ENCODE measurements around the gene A2ML1.

Gene A2ML1

GRCh38 chr12:8823565-8824300 lies 1.3 kb downstream of the A2ML1 start:
- Mint-ChIP-seq H3K36me3 (ENCODE audit: insufficient read depth) (no peaks in the 10 kb centered on the region), H3K4me1 (ENCODE audit: low read depth in 2 of 2) (no peaks in the 10 kb centered on the region), H3K9me3 (no peaks in the 10 kb centered on the region), H3K27me3 (peaks cover 18 to 33% of the 10 kb centered on the region in 2 donors), H3K4me3 (no peak overlapping the region), H3K27ac (no peak overlapping the region)
- DNase-seq (no peak), ATAC-seq (replicated peaks) (no peak)

DNA sequence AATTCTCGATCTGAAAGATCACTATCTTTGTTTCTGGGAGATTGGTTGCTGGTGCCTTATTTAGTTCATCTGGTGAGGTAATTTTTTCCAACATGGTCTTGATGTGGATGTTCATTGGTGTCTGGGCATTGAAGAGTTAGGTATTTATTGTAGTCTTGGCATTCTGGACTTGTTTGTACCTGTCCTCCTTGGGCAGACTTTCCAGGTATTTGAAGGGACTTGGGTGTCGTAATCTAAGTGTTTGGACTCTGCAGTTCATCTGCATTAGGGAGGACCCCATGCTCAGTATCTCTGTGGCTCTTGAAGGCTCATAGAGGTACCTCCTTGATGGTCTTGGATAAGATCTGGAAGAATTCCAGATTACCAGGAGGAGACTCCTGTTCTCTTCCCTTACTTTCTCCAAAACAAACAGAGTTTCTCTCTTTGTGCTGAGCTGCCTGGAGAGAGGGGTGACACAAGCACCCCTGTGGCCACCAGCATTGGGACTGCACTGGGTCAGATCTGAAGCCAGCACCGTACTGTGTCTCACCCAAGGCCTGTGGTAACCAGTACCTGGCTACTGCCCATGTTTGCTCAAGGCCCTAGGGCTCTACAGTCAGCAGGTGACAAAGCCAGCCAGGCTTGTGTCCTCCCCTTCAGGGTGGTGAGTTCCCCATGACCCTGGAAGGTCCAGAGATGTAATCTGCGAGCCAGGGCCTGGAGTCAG lies 5.3 kb downstream of the A2ML1 start:
- no peak for DNase-seq

DNA sequence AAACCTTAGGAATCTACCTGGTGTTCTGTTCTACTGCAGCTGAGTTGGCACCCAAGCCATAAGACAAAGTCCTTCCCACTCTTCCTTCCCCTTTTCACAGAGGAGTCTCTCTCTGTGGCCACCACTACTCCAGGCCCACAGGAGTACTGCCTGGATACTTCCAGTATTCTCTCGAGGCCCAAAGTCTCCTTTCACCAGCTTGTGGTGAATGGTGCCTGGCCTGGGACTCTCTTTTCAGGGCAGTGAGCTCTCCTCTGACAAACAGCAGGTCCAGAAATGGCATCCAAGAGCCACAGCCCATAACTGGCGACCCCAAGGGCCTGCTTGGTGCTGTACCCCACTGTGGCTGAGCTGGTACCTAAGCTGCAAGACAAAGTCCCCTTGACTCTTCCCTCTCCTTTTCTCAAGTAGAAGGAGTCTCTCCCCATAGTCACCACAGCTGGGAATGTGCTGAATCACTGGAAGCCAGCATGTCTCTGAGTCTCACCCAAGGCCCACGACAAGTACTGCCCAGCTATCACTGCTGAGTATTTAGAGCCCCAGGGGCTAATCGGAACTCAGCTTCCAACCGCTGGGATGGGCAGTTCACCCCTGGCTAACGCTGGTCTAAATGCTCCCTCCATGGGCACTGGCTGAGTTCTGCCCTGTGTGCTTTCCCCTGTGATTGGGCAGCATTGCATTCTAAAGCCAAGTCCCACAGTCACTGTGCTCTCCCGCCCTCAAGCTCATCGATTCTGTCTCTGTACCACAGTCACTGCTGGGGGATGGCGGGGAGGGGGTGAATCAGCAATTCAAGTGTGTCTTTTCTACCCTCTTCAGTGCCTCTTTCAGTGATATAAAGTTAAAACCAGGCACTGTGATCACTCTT lies 6.1 kb downstream of the A2ML1 start:
- Mint-ChIP-seq H3K9me3 (no peaks in the 10 kb centered on the region), H3K36me3 (ENCODE audit: insufficient read depth) (no peaks in the 10 kb centered on the region), H3K4me1 (ENCODE audit: low read depth in 2 of 2) (no peaks in the 10 kb centered on the region), H3K27me3 (peaks cover 30 to 52% of the 10 kb centered on the region in 2 donors), H3K27ac (no peak overlapping the region), H3K4me3 (no peak overlapping the region)
- no peak for ATAC-seq (replicated peaks)
- no peak for DNase-seq

More for the DNA sequence above, 5.3 kb downstream of the A2ML1 start:
- Mint-ChIP-seq H3K27me3 (peaks cover 24 to 48% of the 10 kb centered on the region in 2 donors), H3K4me3 (no peak overlapping the region), H3K4me1 (ENCODE audit: low read depth in 2 of 2) (no peaks in the 10 kb centered on the region), H3K9me3 (no peaks in the 10 kb centered on the region), H3K36me3 (ENCODE audit: insufficient read depth) (no peaks in the 10 kb centered on the region), H3K27ac (no peak overlapping the region)
- no peak for ATAC-seq (replicated peaks)

GRCh38 chr12:8829125-8829518 lies 6.7 kb downstream of the A2ML1 start:
- Mint-ChIP-seq H3K4me1 (ENCODE audit: low read depth in 2 of 2) (no peaks in the 10 kb centered on the region), H3K27me3 (peaks cover 37 to 49% of the 10 kb centered on the region in 2 donors), H3K36me3 (ENCODE audit: insufficient read depth) (no peaks in the 10 kb centered on the region), H3K4me3 (no peak overlapping the region), H3K27ac (no peak overlapping the region), H3K9me3 (no peaks in the 10 kb centered on the region)
- DNase-seq (no peak), ATAC-seq (replicated peaks) (no peak)

- no peak for DNase-seq
- H3K4me1 Mint-ChIP-seq (ENCODE audit: low read depth in 2 of 2): no peaks in the 10 kb centered on the region
- H3K27ac Mint-ChIP-seq: no peak overlapping the region
- no peak overlapping the region for H3K4me3 Mint-ChIP-seq
- peaks cover 41 to 48% of the 10 kb centered on the region in 2 donors for H3K27me3 Mint-ChIP-seq
- H3K9me3 Mint-ChIP-seq: no peaks in the 10 kb centered on the region
- ATAC-seq (replicated peaks): no peak
- H3K36me3 Mint-ChIP-seq (ENCODE audit: insufficient read depth): no peaks in the 10 kb centered on the region
Measured at GRCh38 chr12:8829621-8830020, 7.2 kb downstream of the A2ML1 start.

DNA sequence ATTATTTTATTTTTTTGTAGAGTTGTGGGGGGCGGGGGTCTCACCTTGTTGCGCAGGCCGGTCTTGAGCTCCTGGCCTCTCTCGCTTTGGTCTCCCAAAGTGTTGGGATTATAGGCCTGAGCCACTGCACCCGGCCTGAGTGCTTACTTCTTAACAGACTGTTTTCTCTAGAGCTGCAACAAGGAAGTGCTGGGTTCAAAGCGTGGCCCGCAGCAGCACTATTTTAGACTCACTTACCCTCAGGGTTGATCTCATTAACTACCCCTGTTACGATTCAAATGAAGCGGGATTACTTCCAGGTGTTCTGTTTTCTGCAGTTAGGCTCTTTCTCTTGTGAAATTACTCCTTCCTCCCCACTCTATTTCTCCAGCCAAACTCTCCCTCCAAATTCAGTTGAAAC lies 8.7 kb downstream of the A2ML1 start:
- ATAC-seq (replicated peaks): no peak
- Mint-ChIP-seq H3K36me3 (ENCODE audit: insufficient read depth) (no peaks in the 10 kb centered on the region), H3K9me3 (no peaks in the 10 kb centered on the region), H3K4me3 (no peak overlapping the region), H3K27ac (no peak overlapping the region), H3K4me1 (ENCODE audit: low read depth in 2 of 2) (no peaks in the 10 kb centered on the region), H3K27me3 (peaks cover 54 to 56% of the 10 kb centered on the region in 2 donors)
- no peak for DNase-seq

GRCh38 chr12:8832500-8832899 lies 10.1 kb downstream of the A2ML1 start:
- Mint-ChIP-seq H3K27ac (no peak overlapping the region), H3K4me3 (no peak overlapping the region), H3K9me3 (no peaks in the 10 kb centered on the region), H3K36me3 (ENCODE audit: insufficient read depth) (no peaks in the 10 kb centered on the region), H3K4me1 (ENCODE audit: low read depth in 2 of 2) (no peaks in the 10 kb centered on the region), H3K27me3 (peaks cover 61 to 62% of the 10 kb centered on the region in 2 donors)
- ATAC-seq (replicated peaks) (no peak), DNase-seq (no peak)

- ATAC-seq (replicated peaks): no peak
- no peaks in the 10 kb centered on the region for H3K4me1 Mint-ChIP-seq (ENCODE audit: low read depth in 2 of 2)
Measured at GRCh38 chr12:8834230-8834629, 11.8 kb downstream of the A2ML1 start.

GRCh38 chr12:8837291-8837690 lies 14.9 kb downstream of the A2ML1 start:
- Mint-ChIP-seq H3K36me3 (ENCODE audit: insufficient read depth) (no peaks in the 10 kb centered on the region), H3K4me1 (ENCODE audit: low read depth in 2 of 2) (no peaks in the 10 kb centered on the region), H3K9me3 (no peaks in the 10 kb centered on the region), H3K27ac (no peak overlapping the region), H3K4me3 (no peak overlapping the region), H3K27me3 (peaks cover 52 to 58% of the 10 kb centered on the region in 2 donors)
- ATAC-seq (replicated peaks) (no peak), DNase-seq (no peak)

More at GRCh38 chr12:8834230-8834629, 11.8 kb downstream of the A2ML1 start:
- Mint-ChIP-seq H3K27ac (no peak overlapping the region), H3K9me3 (no peaks in the 10 kb centered on the region), H3K4me3 (no peak overlapping the region), H3K27me3 (peaks cover 54 to 55% of the 10 kb centered on the region in 2 donors), H3K36me3 (ENCODE audit: insufficient read depth) (no peaks in the 10 kb centered on the region)
- no peak for DNase-seq

DNA sequence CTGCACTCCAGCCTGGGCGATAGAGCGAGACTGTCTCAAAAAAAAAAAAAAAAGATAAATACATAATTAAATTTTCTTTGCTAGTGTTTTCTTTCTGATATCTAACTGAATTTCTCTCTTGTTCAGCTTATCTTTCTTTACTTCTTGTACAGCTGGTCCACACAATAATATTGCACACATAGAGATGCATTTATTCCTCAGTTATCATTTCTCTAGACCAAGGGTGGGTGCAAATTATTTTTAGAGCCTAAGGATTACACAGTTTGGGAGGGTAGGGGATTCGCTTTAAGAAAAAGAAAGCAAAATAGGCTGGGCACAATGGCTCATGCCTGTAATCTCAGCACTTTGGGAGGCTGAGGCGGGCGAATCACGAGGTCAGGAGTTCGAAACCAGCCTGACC lies 17.9 kb downstream of the A2ML1 start:
- DNase-seq (no peak), ATAC-seq (replicated peaks) (no peak)
- Mint-ChIP-seq H3K9me3 (no peaks in the 10 kb centered on the region), H3K4me3 (no peak overlapping the region), H3K27ac (peak overlapping the region in 1 of 2 donors; percentile 27), H3K27me3 (peaks cover 58 to 60% of the 10 kb centered on the region in 2 donors), H3K4me1 (ENCODE audit: low read depth in 2 of 2) (no peaks in the 10 kb centered on the region), H3K36me3 (ENCODE audit: insufficient read depth) (no peaks in the 10 kb centered on the region)

- Mint-ChIP-seq H3K4me3 (no peak overlapping the region), H3K36me3 (ENCODE audit: insufficient read depth) (no peaks in the 10 kb centered on the region), H3K9me3 (no peaks in the 10 kb centered on the region), H3K27ac (peak overlapping the region in 1 of 2 donors; percentile 27), H3K4me1 (ENCODE audit: low read depth in 2 of 2) (no peaks in the 10 kb centered on the region), H3K27me3 (peaks cover 55 to 60% of the 10 kb centered on the region in 2 donors)
- no peak for ATAC-seq (replicated peaks)
- no peak for DNase-seq
Measured at GRCh38 chr12:8840938-8841633, 18.7 kb downstream of the A2ML1 start.

GRCh38 chr12:8841778-8842177 lies 19.4 kb downstream of the A2ML1 start:
- Mint-ChIP-seq H3K4me1 (ENCODE audit: low read depth in 2 of 2) (no peaks in the 10 kb centered on the region), H3K36me3 (ENCODE audit: insufficient read depth) (no peaks in the 10 kb centered on the region), H3K27ac (no peak overlapping the region), H3K27me3 (peaks cover 52 to 57% of the 10 kb centered on the region in 2 donors), H3K4me3 (no peak overlapping the region), H3K9me3 (no peaks in the 10 kb centered on the region)
- no peak for DNase-seq
- no peak for ATAC-seq (replicated peaks)

DNA sequence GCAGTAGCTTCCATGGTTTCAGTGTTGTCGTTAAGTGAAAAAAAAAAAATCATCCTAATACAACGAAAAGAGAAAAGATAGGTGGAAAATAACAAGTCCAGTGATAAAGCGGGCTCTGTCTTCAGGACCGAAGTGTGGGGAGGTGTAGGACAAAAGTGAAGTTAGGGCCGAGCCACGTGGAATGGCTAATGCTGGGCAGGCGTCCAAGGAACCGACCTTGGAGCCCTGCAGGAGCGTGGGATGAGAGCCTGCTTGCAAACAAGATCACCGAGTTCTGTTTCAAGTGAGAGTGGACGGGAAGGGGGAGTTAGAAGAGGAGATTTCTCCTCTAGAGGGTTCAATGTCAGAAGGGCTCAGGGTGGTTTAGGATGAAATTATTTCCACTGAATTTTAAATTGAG lies 22.2 kb downstream of the A2ML1 start:
- ATAC-seq (replicated peaks) (no peak), DNase-seq (no peak)
- Mint-ChIP-seq H3K4me1 (ENCODE audit: low read depth in 2 of 2) (no peaks in the 10 kb centered on the region), H3K9me3 (no peaks in the 10 kb centered on the region), H3K36me3 (ENCODE audit: insufficient read depth) (no peaks in the 10 kb centered on the region), H3K27ac (no peak overlapping the region), H3K4me3 (no peak overlapping the region), H3K27me3 (peaks cover 43 to 47% of the 10 kb centered on the region in 2 donors)
